Trophoblast cell (in vitro differentiated cells and primary cell): ENCODE measurements around the gene OR10G2.

Source experiments
- DNase-seq, 2 donors: peaks; one replicate each; pipeline ENCODE4 v3.0.0-alpha.2; 2016
- H2AFZ ChIP-seq: 2 replicates; pipeline ENCODE4 v1.6.1; 2013; ENCODE audit warnings: low read length, moderate library complexity, mild to moderate bottlenecking; ENCODE audit not compliant: insufficient read depth, poor library complexity
- H2AK5ac ChIP-seq: 2 replicates; pipeline ENCODE4 v1.6.1; 2013; ENCODE audit warnings: mild to moderate bottlenecking, low read length
- H2BK120ac ChIP-seq: 2 replicates; pipeline ENCODE4 v1.6.1; 2013; ENCODE audit warnings: low read length, mild to moderate bottlenecking, moderate library complexity; ENCODE audit not compliant: insufficient read depth, poor library complexity
- H2BK12ac ChIP-seq: 2 replicates; pipeline ENCODE4 v1.6.1; 2013; ENCODE audit warnings: mild to moderate bottlenecking, low read length, moderate library complexity
- H2BK5ac ChIP-seq: 2 replicates; pipeline ENCODE4 v1.6.1; 2013; ENCODE audit warnings: low read length, low read depth, moderate library complexity, mild to moderate bottlenecking; ENCODE audit not compliant: poor library complexity
- H3K14ac ChIP-seq: 2 replicates; pipeline ENCODE4 v1.6.1; 2013; ENCODE audit warnings: mild to moderate bottlenecking, low read length
- H3K18ac ChIP-seq: 2 replicates; pipeline ENCODE4 v1.6.1; 2013; ENCODE audit warnings: mild to moderate bottlenecking, low read length
- H3K23ac ChIP-seq: 2 replicates; pipeline ENCODE4 v1.6.1; 2013; ENCODE audit warnings: low read length
- H3K27ac ChIP-seq: 2 replicates; pipeline ENCODE4 v1.5.1; 2013; ENCODE audit warnings: low read depth, mild to moderate bottlenecking, inconsistent platforms, low read length, moderate library complexity
- H3K27me3 ChIP-seq: 2 replicates; pipeline ENCODE4 v1.6.1; 2013; ENCODE audit warnings: inconsistent platforms, mild to moderate bottlenecking, low read length, moderate library complexity; ENCODE audit not compliant: insufficient read depth
- H3K36me3 ChIP-seq, 2 experiments: 1 replicate in 1 of 2; 2 replicates in 1 of 2; pipeline ENCODE4 v1.6.1; 2013; ENCODE audit warnings: low read length in 2 of 2, mild to moderate bottlenecking in 2 of 2, moderate library complexity in 1 of 2; ENCODE audit not compliant: insufficient read depth in 2 of 2, control insufficient read depth in 1 of 2
- H3K4ac ChIP-seq: 2 replicates; pipeline ENCODE4 v1.6.1; 2013; ENCODE audit warnings: low read depth, mild to moderate bottlenecking, low read length, moderate library complexity
- H3K4me1 ChIP-seq, 2 experiments: 1 replicate in 1 of 2; 2 replicates in 1 of 2; pipeline ENCODE4 v1.6.1; 2013; ENCODE audit warnings: low read length in 2 of 2, mild to moderate bottlenecking in 2 of 2, moderate library complexity in 1 of 2; ENCODE audit not compliant: insufficient read depth in 2 of 2, control insufficient read depth in 1 of 2
- H3K4me2 ChIP-seq: 2 replicates; pipeline ENCODE4 v1.6.1; 2013; ENCODE audit warnings: inconsistent platforms, mild to moderate bottlenecking, low read length, moderate library complexity
- H3K4me3 ChIP-seq: 2 replicates; pipeline ENCODE4 v1.5.1; 2013; ENCODE audit warnings: mild to moderate bottlenecking, low read depth, low read length, inconsistent platforms
- H3K79me1 ChIP-seq: one replicate; pipeline ENCODE4 v1.6.1; 2013; ENCODE audit warnings: low read length
- H3K79me2 ChIP-seq: 2 replicates; pipeline ENCODE4 v1.6.1; 2013; ENCODE audit warnings: low read length, mild to moderate bottlenecking; ENCODE audit not compliant: control insufficient read depth, insufficient read depth, poor library complexity
- H3K9ac ChIP-seq: 2 replicates; pipeline ENCODE4 v1.6.1; 2013; ENCODE audit warnings: mild to moderate bottlenecking, low read length
- H3K9me3 ChIP-seq: 2 replicates; pipeline ENCODE4 v1.6.1; 2013; ENCODE audit warnings: low read depth, mild to moderate bottlenecking, control low read depth, inconsistent platforms, low read length; ENCODE audit not compliant: insufficient read depth
- H4K12ac ChIP-seq: 2 replicates; pipeline ENCODE4 v1.6.1; 2013; ENCODE audit warnings: low read depth, mild to moderate bottlenecking, low read length, moderate library complexity
- H4K8ac ChIP-seq: 2 replicates; pipeline ENCODE4 v1.6.1; 2013; ENCODE audit warnings: low read depth, mild to moderate bottlenecking, low read length, moderate library complexity
- H4K91ac ChIP-seq: one replicate; pipeline ENCODE4 v1.6.1; 2013; ENCODE audit warnings: low read depth, mild to moderate bottlenecking, low read length, moderate library complexity
- WGBS: extraction: QIAGEN DNeasy Blood & Tissue Kit; methylation state at CpG from one replicate; pipeline ENCODE4 v1.1.7; 2013; ENCODE audit warnings: missing lambda C conversion rate; ENCODE audit not compliant: insufficient read length, insufficient coverage; ENCODE audit errors: extremely low coverage; 5-methylcytosine and 5-hydroxymethylcytosine counted together

OR10G2 gene

GRCh38 chr14:21672116-21672515 lies 37.4 kb upstream of the OR10G2 start:
- Histone ChIP-seq H3K27me3 (no peaks in the 10 kb centered on the region), H2AFZ (no peak overlapping the region), H2BK120ac (no peak overlapping the region), H3K23ac (no peak overlapping the region), H4K8ac (no peak overlapping the region), H3K9me3 (no peaks in the 10 kb centered on the region), H4K12ac (no peak overlapping the region), H2AK5ac (no peak overlapping the region), H3K18ac (no peak overlapping the region), H4K91ac (no peak overlapping the region), H2BK5ac (no peak overlapping the region), H3K4me2 (no peak overlapping the region), H3K14ac (no peak overlapping the region), H3K36me3 (no peaks in the 10 kb centered on the region), H3K79me2 (no peaks in the 10 kb centered on the region), H3K9ac (no peak overlapping the region), H3K27ac (no peak overlapping the region), H3K79me1 (no peaks in the 10 kb centered on the region), H3K4ac (no peak overlapping the region), H2BK12ac (no peak overlapping the region), H3K4me3 (no peak overlapping the region), H3K4me1 (no peaks in the 10 kb centered on the region)
- DNase-seq, result no peak
- WGBS, result no CpG with 5 or more reads among the region's 1 CpG

GRCh38 chr14:21671371-21671770 lies 36.6 kb upstream of the OR10G2 start:
- Histone ChIP-seq H3K4me2 (no peak overlapping the region), H3K27ac (no peak overlapping the region), H2AK5ac (no peak overlapping the region), H4K12ac (no peak overlapping the region), H2AFZ (no peak overlapping the region), H3K14ac (no peak overlapping the region), H3K4ac (no peak overlapping the region), H3K9me3 (no peaks in the 10 kb centered on the region), H3K36me3 (no peaks in the 10 kb centered on the region), H2BK12ac (no peak overlapping the region), H3K79me1 (no peaks in the 10 kb centered on the region), H3K9ac (no peak overlapping the region), H2BK120ac (no peak overlapping the region), H4K8ac (no peak overlapping the region), H4K91ac (no peak overlapping the region), H2BK5ac (no peak overlapping the region), H3K18ac (no peak overlapping the region), H3K27me3 (no peaks in the 10 kb centered on the region), H3K4me3 (no peak overlapping the region), H3K23ac (no peak overlapping the region), H3K79me2 (no peaks in the 10 kb centered on the region), H3K4me1 (no peaks in the 10 kb centered on the region)
- no CpG with 5 or more reads among the region's 2 CpGs for WGBS
- no peak for DNase-seq

GRCh38 chr14:21669284-21669683 lies 34.5 kb upstream of the OR10G2 start:
- Histone ChIP-seq H3K23ac (no peak overlapping the region), H2BK120ac (no peak overlapping the region), H3K4me2 (no peak overlapping the region), H3K4ac (no peak overlapping the region), H4K8ac (no peak overlapping the region), H2BK5ac (no peak overlapping the region), H3K18ac (no peak overlapping the region), H4K91ac (no peak overlapping the region), H3K9ac (no peak overlapping the region), H3K27me3 (no peaks in the 10 kb centered on the region), H3K27ac (no peak overlapping the region), H3K79me1 (no peaks in the 10 kb centered on the region), H4K12ac (no peak overlapping the region), H2AK5ac (no peak overlapping the region), H3K4me1 (no peaks in the 10 kb centered on the region), H3K79me2 (no peaks in the 10 kb centered on the region), H2BK12ac (no peak overlapping the region), H3K9me3 (no peaks in the 10 kb centered on the region), H3K36me3 (no peaks in the 10 kb centered on the region), H3K14ac (no peak overlapping the region), H3K4me3 (no peak overlapping the region), H2AFZ (no peak overlapping the region)
- DNase-seq, result no peak

- H2BK12ac ChIP-seq, result no peak overlapping the region
- H3K4me2 ChIP-seq, result no peak overlapping the region
- no peaks in the 10 kb centered on the region for H3K79me2 ChIP-seq
- no peaks in the 10 kb centered on the region for H3K9me3 ChIP-seq
- no peak overlapping the region for H2BK120ac ChIP-seq
- H3K27me3 ChIP-seq, result no peaks in the 10 kb centered on the region
- H3K36me3 ChIP-seq, result no peaks in the 10 kb centered on the region
- no peak overlapping the region for H4K12ac ChIP-seq
- H3K14ac ChIP-seq, result no peak overlapping the region
- H2AFZ ChIP-seq, result no peak overlapping the region
- H3K27ac ChIP-seq, result no peak overlapping the region
- H4K91ac ChIP-seq, result no peak overlapping the region
- no peak overlapping the region for H3K23ac ChIP-seq
- no peak overlapping the region for H3K9ac ChIP-seq
- DNase-seq, result no peak
- H3K4me1 ChIP-seq, result no peaks in the 10 kb centered on the region
- no peak overlapping the region for H4K8ac ChIP-seq
- no peaks in the 10 kb centered on the region for H3K79me1 ChIP-seq
- WGBS, result no CpG with 5 or more reads among the region's 3 CpGs
- no peak overlapping the region for H3K4ac ChIP-seq
- H3K4me3 ChIP-seq, result no peak overlapping the region
- no peak overlapping the region for H2AK5ac ChIP-seq
- no peak overlapping the region for H3K18ac ChIP-seq
- no peak overlapping the region for H2BK5ac ChIP-seq
Measured at GRCh38 chr14:21668377-21668776, 33.6 kb upstream of the OR10G2 start.

- H2AK5ac ChIP-seq, result no peak overlapping the region
- H3K9me3 ChIP-seq, result no peaks in the 10 kb centered on the region
- H3K27ac ChIP-seq, result no peak overlapping the region
- H3K79me1 ChIP-seq, result no peaks in the 10 kb centered on the region
- H3K27me3 ChIP-seq, result no peaks in the 10 kb centered on the region
- H3K18ac ChIP-seq, result no peak overlapping the region
- no peak for DNase-seq
- H2BK120ac ChIP-seq, result no peak overlapping the region
- H3K4ac ChIP-seq, result no peak overlapping the region
- H2BK12ac ChIP-seq, result no peak overlapping the region
- H4K91ac ChIP-seq, result no peak overlapping the region
- WGBS, result no CpG with 5 or more reads among the region's 1 CpG
- H3K23ac ChIP-seq, result no peak overlapping the region
- no peak overlapping the region for H3K4me3 ChIP-seq
- no peak overlapping the region for H4K8ac ChIP-seq
- no peak overlapping the region for H2AFZ ChIP-seq
- H3K14ac ChIP-seq, result no peak overlapping the region
- H3K4me2 ChIP-seq, result no peak overlapping the region
- no peak overlapping the region for H2BK5ac ChIP-seq
- no peak overlapping the region for H4K12ac ChIP-seq
- no peak overlapping the region for H3K9ac ChIP-seq
- no peaks in the 10 kb centered on the region for H3K36me3 ChIP-seq
- H3K4me1 ChIP-seq, result no peaks in the 10 kb centered on the region
- H3K79me2 ChIP-seq, result no peaks in the 10 kb centered on the region
Measured at GRCh38 chr14:21656980-21657379, 22.2 kb upstream of the OR10G2 start.
